ENCODE data around the gene ZFC3H1.

DNA sequence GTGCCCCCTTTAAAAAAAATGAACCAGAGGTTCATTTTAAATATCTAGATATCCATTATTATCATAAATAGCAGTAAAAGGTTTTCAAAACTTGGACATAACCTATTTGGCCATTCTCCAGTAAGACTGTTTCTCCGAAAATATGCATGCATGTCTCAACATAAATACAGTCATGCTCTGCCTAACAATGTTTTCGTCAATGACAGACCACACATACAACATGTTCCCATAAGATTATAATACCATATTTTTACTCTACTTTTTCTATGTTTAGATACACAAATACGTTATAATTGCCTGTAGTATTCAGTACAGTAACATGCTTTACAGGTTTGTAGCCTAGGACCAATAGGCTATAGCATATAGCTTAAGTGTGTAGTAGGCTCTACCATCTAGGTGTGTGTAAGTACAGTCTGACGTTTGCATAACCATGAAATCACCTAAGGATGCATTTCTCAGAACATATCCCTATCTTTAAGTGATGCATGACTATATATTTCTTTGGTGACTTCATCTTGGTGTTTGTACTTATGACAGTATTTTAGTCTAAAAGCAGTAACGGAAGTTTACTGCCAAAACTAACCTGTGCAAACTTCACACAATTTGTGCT is 25.4 kb upstream of the ZFC3H1 start:
- TF ChIP-seq CTCF (IDR thresholded peaks at IDR 0.05; ENCODE audit: insufficient read depth, low read depth, low read length) (no peak), EZH2 (IDR thresholded peaks at IDR 0.05; ENCODE audit: insufficient read depth, low read length) (no peak)
